Heart right ventricle (tissue), 16 donors: ENCODE data around the gene MYO15A. TPM values are rescaled to one million over a fixed set of nuclear protein-coding genes. Genes with fewer than 3 reads are reported as not detected.

Experiments
- ATAC-seq, 8 donors: fragments of 200-7000 bp; cut with Tn5 transposase; one replicate each; pipeline ENCODE4 v1.9.1; 2020; ENCODE audit warnings: mild to moderate bottlenecking in 8 of 8, moderate library complexity in 8 of 8, moderate number of reproducible peaks in 1 of 8
- DNase-seq, 2 donors: peaks; one replicate each; pipeline ENCODE4 v3.0.0-alpha.2; 2020
- H3K27ac ChIP-seq, 10 donors: fragments of 200-600 bp; sonication (generic) in 2 of 10; one replicate each; pipeline versions ENCODE4 v1.5.0 to v1.8.0; 2020 to 2022; ENCODE audit warnings: mild to moderate bottlenecking in 3 of 10
- H3K27me3 ChIP-seq, 7 donors: fragments of 200-600 bp; one replicate each; pipeline ENCODE4 v1.8.0; 2021 to 2022; ENCODE audit warnings: mild to moderate bottlenecking in 2 of 7
- H3K36me3 ChIP-seq, 9 donors: fragments of 200-600 bp; sonication (generic) in 1 of 9; one replicate each; pipeline versions ENCODE4 v1.5.0 to v1.8.0; 2020 to 2022; ENCODE audit warnings: mild to moderate bottlenecking in 2 of 9
- H3K4me1 ChIP-seq, 9 donors: fragments of 200-600 bp; sonication (generic) in 1 of 9; one replicate each; pipeline versions ENCODE4 v1.5.0 to v1.8.0; 2020 to 2022; ENCODE audit warnings: mild to moderate bottlenecking in 4 of 9
- H3K4me3 ChIP-seq, 10 donors: fragments of 200-600 bp; sonication (generic) in 2 of 10; one replicate each; pipeline versions ENCODE4 v1.5.0 to v1.8.0; 2020 to 2022; ENCODE audit warnings: mild to moderate bottlenecking in 7 of 10, moderate library complexity in 2 of 10
- H3K9me3 ChIP-seq, 11 donors: fragments of 200-600 bp in 10 of 11; sonication (generic) in 2 of 11; one replicate each; pipeline versions ENCODE4 v1.5.0 to v1.8.0; 2013 to 2022; ENCODE audit warnings: mild to moderate bottlenecking in 2 of 11, control low read depth in 1 of 11, moderate library complexity in 1 of 11
- CTCF ChIP-seq, 9 donors: fragments of 200-600 bp; sonication (generic) in 2 of 9; IDR thresholded peaks; one replicate each; pipeline versions ENCODE4 v1.5.0 to v1.8.0; 2021 to 2022; ENCODE audit warnings: antibody characterized with exemption in 9 of 9, mild to moderate bottlenecking in 5 of 9, moderate library complexity in 1 of 9
- WGBS, 2 donors: extraction: QIAGEN DNeasy Blood & Tissue Kit; methylation state at CpG; one replicate each; pipeline ENCODE4 v1.1.7; 2013; ENCODE audit warnings: inconsistent platforms in 1 of 2; 5-methylcytosine and 5-hydroxymethylcytosine counted together
- intact Hi-C, 10 donors: fragments of 100-400 bp; cut with DNase I; formaldehyde crosslinking; loops; one replicate each; pipeline versions ENCODE4 v1.11.1 to v1.14.2; 2022
- polyA plus RNA-seq, 2 donors: library from polyadenylated mRNA; stranded (reverse); fragments of 200-250 nt; gene quantifications; one replicate each; pipeline ENCODE4 v1.2.3, GENCODE V29; 2013
- total RNA-seq, 10 donors: library from RNA; stranded (reverse); fragmentation: NEBNext Ultra II Directional in 3 of 10; extraction: Animal tissue kit (Norgen Biotek cat#: 25700) in 3 of 10; gene quantifications; one replicate each; pipeline versions ENCODE4 v1.2.1 to v1.2.4, GENCODE V29; 2021 to 2023
- donor health status: Arrhythmogenic right ventricular cardiomyopathy.
- donor health status: ischemic (EF 13 %, LVEDD 7.1; RV severe dilation, severe dysfunction).
- donor health status: healthy with polysubstance abuse.
- donor health status: DM: no; HTN: yes; CAD: no.
- donor health status: DM: no; HTN: no; CAD: no.
- donor health status: ischemic (EF 25% LVEDD 6.9; RV normal size, moderate dysfunction).
- donor health status: ischemic (EF 25% LVEDD 5.7; RV mildly dilated, moderate dysfunction).
- donor health status: healthy.
- donor health status: DM: yes; HTN: yes; CAD: no.
- donor health status: Ischemic cardiomyopathy.
- donor health status: ischemic (EF 35%, LVEDD 5.7; RV mildly dilated, moderate dysfunction).
- donor health status: nonischemic (EF 11% LVEDD 7.7; RV severe dilation, severe dysfunction).
- donor health status: DM: yes; HTN: yes; CAD: no.
- donor health status: PGD.
- donor health status: ischemic (EF 29% LVEDD 5.4; RV normal size, mild dysfunction).
- donor health status: nonischemic (EF 23%, LVEDD 6.1; RV moderate dilation, normal function).

Gene MYO15A
- total and polyA plus RNA-seq, 12 donors: 0.11 to 1.2 (median 0.27) TPM; not detected in 3

- 94% methylated on average over 8 of the region's 8 CpGs for WGBS, 2 donors
- no peaks in the 10 kb centered on the region for H3K36me3 ChIP-seq
- peaks cover 3 to 16% (median 11%) of the 10 kb centered on the region in 9 donors for H3K4me1 ChIP-seq
- no peak for ATAC-seq
- no peak for TF ChIP-seq CTCF (IDR thresholded peaks at IDR 0.05)
- H3K27ac ChIP-seq: no peak overlapping the region
- H3K27me3 ChIP-seq: no peaks in the 10 kb centered on the region
- no peaks in the 10 kb centered on the region for H3K9me3 ChIP-seq
- no peak overlapping the region for H3K4me3 ChIP-seq
- intact Hi-C loops: no loop called here
- DNase-seq: no peak
Observed at GRCh38 chr17:18177722-18178121, 69.2 kb downstream of the MYO15A start.

- no peak for TF ChIP-seq CTCF (IDR thresholded peaks at IDR 0.05)
- intact Hi-C loops: no loop called here
- 91 to 97% methylated on average over 1 of the region's 1 CpG for WGBS, 2 donors
- DNase-seq: no peak
- Histone ChIP-seq H3K9me3 (no peaks in the 10 kb centered on the region), H3K4me1 (peaks cover 3 to 16% (median 12%) of the 10 kb centered on the region in 9 donors), H3K4me3 (no peak overlapping the region), H3K36me3 (no peaks in the 10 kb centered on the region), H3K27ac (no peak overlapping the region), H3K27me3 (no peaks in the 10 kb centered on the region)
- no peak for ATAC-seq
Observed at GRCh38 chr17:18179196-18179595, 70.6 kb downstream of the MYO15A start.

- TF ChIP-seq CTCF (IDR thresholded peaks at IDR 0.05): no peak
- ATAC-seq: no peak
- intact Hi-C loops: loop anchor here in 2 of 10 donors (5.0 kb wide), 1 partner anchor 38 kb away; no protein-coding TSS in a partner anchor
- no peak for DNase-seq
- WGBS, 2 donors: 94 to 95% methylated on average over 7 of the region's 7 CpGs
- H3K4me3 ChIP-seq: no peak overlapping the region
- H3K4me1 ChIP-seq: peaks cover 3 to 20% (median 15%) of the 10 kb centered on the region in 9 donors
- H3K9me3 ChIP-seq: no peaks in the 10 kb centered on the region
- H3K27me3 ChIP-seq: no peaks in the 10 kb centered on the region
- no peak overlapping the region for H3K27ac ChIP-seq
- no peaks in the 10 kb centered on the region for H3K36me3 ChIP-seq
Observed at GRCh38 chr17:18179804-18180203, 71.2 kb downstream of the MYO15A start.

GRCh38 chr17:18181358-18181757, 72.8 kb downstream of the MYO15A start:
- intact Hi-C loops: loop anchor here in 2 of 10 donors (5.0 kb wide), 1 partner anchor 39 kb away; no protein-coding TSS in a partner anchor
- no peaks in the 10 kb centered on the region for H3K27me3 ChIP-seq
- H3K9me3 ChIP-seq: no peaks in the 10 kb centered on the region
- TF ChIP-seq CTCF (IDR thresholded peaks at IDR 0.05): no peak
- peak overlapping the region in 7 of 10 donors; percentile 89 to 100 (median 98) for H3K27ac ChIP-seq
- no peak for ATAC-seq
- H3K4me1 ChIP-seq: peaks cover 10 to 36% (median 29%) of the 10 kb centered on the region in 9 donors
- H3K4me3 ChIP-seq: no peak overlapping the region
- DNase-seq: no peak
- H3K36me3 ChIP-seq: peaks cover 0 to 9% (median 0%) of the 10 kb centered on the region in 9 donors
- 70 to 83% methylated on average over 5 of the region's 5 CpGs for WGBS, 2 donors
